MM.1S (cell line): ENCODE data around the gene PRR35.

ENCODE experiments used
- EZH2 ChIP-seq: fragments of 300-600 bp; sonication (generic); optimal IDR thresholded peaks from 2 replicates; pipeline ENCODE3; 2017; ENCODE audit warnings: low read depth, mild to moderate bottlenecking, antibody characterized with exemption, low read length, mixed read lengths
- TF ChIP-seq, protein P1 (sequence below): fragments of 300-600 bp; sonication (generic); IDR thresholded peaks from 2 replicates; pipeline ENCODE4 v1.5.1; 2016; ENCODE audit warnings: antibody characterized with exemption, low read length, mixed read lengths

DNA sequence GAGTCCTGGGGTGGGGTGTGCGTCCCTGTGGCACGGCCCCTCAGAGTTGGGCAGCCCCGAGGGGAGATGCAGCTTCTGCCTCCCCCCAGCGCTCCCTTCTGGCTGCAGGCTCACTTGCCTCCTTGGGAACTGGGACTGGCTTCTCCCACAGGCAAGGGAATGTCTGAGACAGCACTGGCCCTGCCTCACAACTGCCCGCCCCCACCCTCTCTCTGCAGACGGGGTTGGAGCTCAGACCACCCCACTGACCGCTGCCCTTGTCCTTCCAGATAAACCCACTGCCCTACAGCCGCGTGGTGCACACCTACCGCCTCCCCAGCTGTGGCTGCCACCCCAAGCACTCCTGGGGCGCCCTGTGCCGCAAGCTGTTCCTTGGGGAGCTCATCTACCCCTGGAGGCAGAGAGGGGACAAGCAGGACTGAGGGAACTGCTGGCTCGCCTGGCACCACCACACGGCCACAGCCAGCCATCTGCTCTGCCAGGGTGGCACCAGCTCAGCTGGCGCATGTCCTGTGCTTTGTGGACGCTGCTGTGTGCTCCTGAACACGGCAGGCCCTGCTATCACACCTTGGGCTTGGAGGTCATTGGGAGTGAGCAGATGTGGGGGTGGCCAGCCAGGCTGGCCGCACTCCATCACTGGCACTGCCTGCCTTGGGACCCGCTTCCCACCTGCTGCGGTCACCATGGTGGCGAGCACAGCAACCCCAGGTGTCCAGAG lies 22.6 kb downstream of the PRR35 start:
- TF ChIP-seq, protein P1, sequence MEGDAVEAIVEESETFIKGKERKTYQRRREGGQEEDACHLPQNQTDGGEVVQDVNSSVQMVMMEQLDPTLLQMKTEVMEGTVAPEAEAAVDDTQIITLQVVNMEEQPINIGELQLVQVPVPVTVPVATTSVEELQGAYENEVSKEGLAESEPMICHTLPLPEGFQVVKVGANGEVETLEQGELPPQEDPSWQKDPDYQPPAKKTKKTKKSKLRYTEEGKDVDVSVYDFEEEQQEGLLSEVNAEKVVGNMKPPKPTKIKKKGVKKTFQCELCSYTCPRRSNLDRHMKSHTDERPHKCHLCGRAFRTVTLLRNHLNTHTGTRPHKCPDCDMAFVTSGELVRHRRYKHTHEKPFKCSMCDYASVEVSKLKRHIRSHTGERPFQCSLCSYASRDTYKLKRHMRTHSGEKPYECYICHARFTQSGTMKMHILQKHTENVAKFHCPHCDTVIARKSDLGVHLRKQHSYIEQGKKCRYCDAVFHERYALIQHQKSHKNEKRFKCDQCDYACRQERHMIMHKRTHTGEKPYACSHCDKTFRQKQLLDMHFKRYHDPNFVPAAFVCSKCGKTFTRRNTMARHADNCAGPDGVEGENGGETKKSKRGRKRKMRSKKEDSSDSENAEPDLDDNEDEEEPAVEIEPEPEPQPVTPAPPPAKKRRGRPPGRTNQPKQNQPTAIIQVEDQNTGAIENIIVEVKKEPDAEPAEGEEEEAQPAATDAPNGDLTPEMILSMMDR = no peak
- no peak for TF ChIP-seq EZH2
